ENCODE results near the gene KHNYN.
"Not testable (repeated sequence)": the region's sequence is repeated elsewhere in the genome, so short reads cannot be mapped to it uniquely, and the experiment has no call there.

The KHNYN gene

GRCh38 chr14:24437020-24437735 lies 7.4 kb downstream of the KHNYN start:
- Mint-ChIP-seq H3K4me3 (peak overlapping the region in 1 of 2 donors; percentile 32), H3K9me3 (no peaks in the 10 kb centered on the region)

GRCh38 chr14:24437736-24438067 lies 7.9 kb downstream of the KHNYN start:
- Mint-ChIP-seq H3K4me1 (peaks cover 74% of the 10 kb centered on the region), H3K9me3 (no peaks in the 10 kb centered on the region), H3K27me3 (no peaks in the 10 kb centered on the region), H3K4me3 (no peak overlapping the region), H3K27ac (peak overlapping the region; percentile 72 to 89)
- no peak for ATAC-seq
- DNase-seq = no peak

More at GRCh38 chr14:24437020-24437735, 7.4 kb downstream of the KHNYN start:
- DNase-seq = no peak
- Mint-ChIP-seq H3K27ac (peak overlapping the region; percentile 42 to 72), H3K4me1 (peaks cover 76% of the 10 kb centered on the region), H3K27me3 (no peaks in the 10 kb centered on the region)
- no peak for ATAC-seq

- DNase-seq (no peak), ATAC-seq (no peak)
- Mint-ChIP-seq H3K4me1 (peaks cover 70% of the 10 kb centered on the region), H3K27me3 (no peaks in the 10 kb centered on the region), H3K27ac (peak overlapping the region in 1 of 2 donors; percentile 24), H3K9me3 (no peaks in the 10 kb centered on the region), H3K4me3 (peak overlapping the region in 1 of 2 donors; percentile 22)
Measured at GRCh38 chr14:24438223-24439097, 8.7 kb downstream of the KHNYN start.

GRCh38 chr14:24439257-24439656 lies 9.5 kb downstream of the KHNYN start:
- Mint-ChIP-seq H3K4me1 (peaks cover 73% of the 10 kb centered on the region), H3K4me3 (peak overlapping the region in 1 of 2 donors; percentile 3), H3K27me3 (no peaks in the 10 kb centered on the region), H3K27ac (peak overlapping the region; percentile 27 to 30), H3K9me3 (no peaks in the 10 kb centered on the region)
- DNase-seq (no peak), ATAC-seq (no peak)

GRCh38 chr14:24439830-24440605 lies 10.3 kb downstream of the KHNYN start:
- DNase-seq = no peak
- no peak overlapping the region for H3K4me3 Mint-ChIP-seq
- peaks cover 73% of the 10 kb centered on the region for H3K4me1 Mint-ChIP-seq
- no peaks in the 10 kb centered on the region for H3K27me3 Mint-ChIP-seq
- no peaks in the 10 kb centered on the region for H3K9me3 Mint-ChIP-seq
- ATAC-seq = no peak
- no peak overlapping the region for H3K27ac Mint-ChIP-seq

GRCh38 chr14:24440606-24441399 lies 11.0 kb downstream of the KHNYN start:
- Mint-ChIP-seq H3K27me3 (no peaks in the 10 kb centered on the region), H3K4me3 (peak overlapping the region; percentile 94 to 95), H3K27ac (peak overlapping the region in 1 of 2 donors; percentile 21), H3K4me1 (peaks cover 65% of the 10 kb centered on the region), H3K9me3 (no peaks in the 10 kb centered on the region)
- ATAC-seq (no peak), DNase-seq (no peak)

GRCh38 chr14:24441485-24441884 lies 11.7 kb downstream of the KHNYN start:
- peak overlapping the region; percentile 98 to 99 for H3K27ac Mint-ChIP-seq
- DNase-seq = no peak
- no peaks in the 10 kb centered on the region for H3K9me3 Mint-ChIP-seq
- H3K27me3 Mint-ChIP-seq = no peaks in the 10 kb centered on the region
- ATAC-seq = no peak
- peak overlapping the region; percentile 94 to 95 for H3K4me3 Mint-ChIP-seq
- H3K4me1 Mint-ChIP-seq = peaks cover 61% of the 10 kb centered on the region

GRCh38 chr14:24441904-24442239 lies 12.1 kb downstream of the KHNYN start:
- ATAC-seq (peak; percentile 1), DNase-seq (no peak)
- H3K4me1 Mint-ChIP-seq = peaks cover 57% of the 10 kb centered on the region

GRCh38 chr14:24442240-24443052 lies 12.7 kb downstream of the KHNYN start, which contains the start of gene SDR39U1:
Gene SDR39U1 (minus strand): TSS chr14:24442776. CDS start chr14:24442769, 7 bp downstream.
- Mint-ChIP-seq H3K4me3 (peak within 1 kb of the TSS; percentile 94 to 95), H3K4me1 (peaks cover 51% of the 10 kb centered on the region), H3K27me3 (no peaks in the 10 kb centered on the region), H3K9me3 (no peaks in the 10 kb centered on the region), H3K27ac (peak within 1 kb of the TSS; percentile 98 to 99)
- ATAC-seq (peak; percentile 93), DNase-seq (peak; percentile 96 to 98)

More at GRCh38 chr14:24441904-24442239, 12.1 kb downstream of the KHNYN start:
- H3K4me3 Mint-ChIP-seq = peak overlapping the region; percentile 94 to 95
- H3K27me3 Mint-ChIP-seq = no peaks in the 10 kb centered on the region
- peak overlapping the region; percentile 98 to 99 for H3K27ac Mint-ChIP-seq
- no peaks in the 10 kb centered on the region for H3K9me3 Mint-ChIP-seq

GRCh38 chr14:24443053-24443665 lies 13.4 kb downstream of the KHNYN start:
- ATAC-seq (no peak), DNase-seq (no peak)
- H3K27ac Mint-ChIP-seq = peak overlapping the region; percentile 98 to 99
- peak overlapping the region; percentile 94 to 95 for H3K4me3 Mint-ChIP-seq
- peaks cover 44% of the 10 kb centered on the region for H3K4me1 Mint-ChIP-seq
- H3K9me3 Mint-ChIP-seq = no peaks in the 10 kb centered on the region
- no peaks in the 10 kb centered on the region for H3K27me3 Mint-ChIP-seq

- not testable (repeated sequence) for ATAC-seq, H3K27me3 Mint-ChIP-seq, DNase-seq, H3K4me1 Mint-ChIP-seq, H3K27ac Mint-ChIP-seq, H3K9me3 Mint-ChIP-seq, H3K4me3 Mint-ChIP-seq
Measured at GRCh38 chr14:24450828-24451227, 21.1 kb downstream of the KHNYN start.

GRCh38 chr14:24456980-24457379 lies 27.2 kb downstream of the KHNYN start:
- Mint-ChIP-seq H3K4me1 (no peaks in the 10 kb centered on the region), H3K27ac (no peak overlapping the region), H3K27me3 (no peaks in the 10 kb centered on the region), H3K4me3 (no peak overlapping the region), H3K9me3 (peaks cover 0 to 13% of the 10 kb centered on the region in 2 donors)
- no peak for DNase-seq
- ATAC-seq = peak; percentile 40

- H3K27me3 Mint-ChIP-seq = no peaks in the 10 kb centered on the region
- H3K9me3 Mint-ChIP-seq = peaks cover 0 to 12% of the 10 kb centered on the region in 2 donors
- no peak for DNase-seq
- H3K4me3 Mint-ChIP-seq = no peak overlapping the region
- no peak for ATAC-seq
- H3K27ac Mint-ChIP-seq = no peak overlapping the region
- peaks cover 10% of the 10 kb centered on the region for H3K4me1 Mint-ChIP-seq
Measured at GRCh38 chr14:24458736-24459135, 29.0 kb downstream of the KHNYN start.

- ATAC-seq (no peak), DNase-seq (no peak)
- H3K9me3 Mint-ChIP-seq = peaks cover 0 to 7% of the 10 kb centered on the region in 2 donors
- no peak overlapping the region for H3K4me3 Mint-ChIP-seq
- H3K27me3 Mint-ChIP-seq = no peaks in the 10 kb centered on the region
- no peak overlapping the region for H3K27ac Mint-ChIP-seq
- H3K4me1 Mint-ChIP-seq = peaks cover 16% of the 10 kb centered on the region
Measured at GRCh38 chr14:24459331-24459730, 29.6 kb downstream of the KHNYN start.
